Spleen (tissue), 7 donors: ENCODE data around the gene PPP4C.

Experiments
- CTCF ChIP-seq, 11 experiments: fragments of 200-600 bp in 7 of 11; fragments of 450-650 bp in 4 of 11; sonication (generic) in 4 of 11; IDR thresholded peaks in 8 of 11; conservative IDR thresholded peaks in 3 of 11; 1 replicate in 7 of 11; 2 replicates in 4 of 11; pipeline versions ENCODE4 v1.4.0 to v1.8.0; 2016 to 2021; ENCODE audit warnings: antibody characterized with exemption in 11 of 11, inconsistent platforms in 4 of 11, mild to moderate bottlenecking in 1 of 11
- POLR2A ChIP-seq, 3 donors: fragments of 450-650 bp; IDR thresholded peaks; one replicate each; pipeline ENCODE4 v1.5.1; 2017; ENCODE audit warnings: antibody characterized with exemption in 3 of 3, mild to moderate bottlenecking in 1 of 3
- donor health status: DM: no; HTN: no; CAD: no; lungs with moderate emphysema.
- donor health status: DM: no; HTN: no; CAD: no.
- donor health status: DM: no; HTN: no; CAD: no.

- TF ChIP-seq CTCF (IDR thresholded peaks at IDR 0.05 in 8 of 11, conservative IDR thresholded peaks at IDR 0.05 in 3 of 11) = no peak
- TF ChIP-seq POLR2A (IDR thresholded peaks at IDR 0.05) = no peak
Observed at GRCh38 chr16:30120340-30121105, 44.7 kb downstream of the PPP4C start.
